WERI-Rb-1 (cell line): ENCODE results near the gene ATAD2B.

Experiments
- DNase-seq: peaks from one replicate; pipeline ENCODE4 v3.0.0-alpha.2; 2020
- H3K27ac ChIP-seq: fragments of 250-450 bp; sonication (Bioruptor Pico); 2 replicates; pipeline ENCODE4 v1.5.1; 2020; ENCODE audit warnings: mild to moderate bottlenecking, moderate library complexity
- H3K27me3 ChIP-seq: fragments of 250-450 bp; sonication (Bioruptor Pico); 2 replicates; pipeline ENCODE4 v1.5.1; 2021; ENCODE audit warnings: mild to moderate bottlenecking, low read depth, moderate library complexity; ENCODE audit not compliant: insufficient read depth, severe bottlenecking
- H3K36me3 ChIP-seq: fragments of 250-450 bp; sonication (Bioruptor Pico); 2 replicates; pipeline ENCODE4 v1.5.1; 2020; ENCODE audit warnings: mild to moderate bottlenecking, moderate library complexity
- H3K4me3 ChIP-seq: 2 replicates; pipeline ENCODE4 v1.5.1; 2011; ENCODE audit warnings: low read depth, mild to moderate bottlenecking, control low read depth, low read length
- H3K9me3 ChIP-seq: fragments of 250-450 bp; sonication (Bioruptor Pico); 2 replicates; pipeline ENCODE4 v1.5.1; 2021; ENCODE audit warnings: mild to moderate bottlenecking, moderate library complexity; ENCODE audit not compliant: severe bottlenecking
- CTCF ChIP-seq: IDR thresholded peaks from 2 replicates; pipeline ENCODE4 v1.5.1; 2011; ENCODE audit warnings: low read depth, mild to moderate bottlenecking, control low read depth, inconsistent platforms, low read length

The ATAD2B gene

GRCh38 chr2:23722255-23722654, 204.7 kb downstream of the ATAD2B start:
- no peak overlapping the region for H3K27ac ChIP-seq
- H3K9me3 ChIP-seq = peaks cover 10% of the 10 kb centered on the region
- no peak for TF ChIP-seq CTCF
- no peak overlapping the region for H3K4me3 ChIP-seq
- no peak for DNase-seq
- no peaks in the 10 kb centered on the region for H3K27me3 ChIP-seq
- H3K36me3 ChIP-seq = no peaks in the 10 kb centered on the region; the same call in 1 of the 2 replicates

GRCh38 chr2:23721454-23721826, 205.5 kb downstream of the ATAD2B start:
- no peaks in the 10 kb centered on the region; the same call in 1 of the 2 replicates for H3K36me3 ChIP-seq
- H3K9me3 ChIP-seq = peaks cover 10% of the 10 kb centered on the region
- no peak overlapping the region for H3K27ac ChIP-seq
- TF ChIP-seq CTCF = no peak
- H3K27me3 ChIP-seq = no peaks in the 10 kb centered on the region
- DNase-seq = no peak
- no peak overlapping the region for H3K4me3 ChIP-seq

- no peak for TF ChIP-seq CTCF
- Histone ChIP-seq H3K9me3 (peaks cover 10% of the 10 kb centered on the region), H3K4me3 (no peak overlapping the region), H3K27me3 (no peaks in the 10 kb centered on the region), H3K27ac (no peak overlapping the region), H3K36me3 (no peaks in the 10 kb centered on the region; the same call in none of the 2 replicates)
- DNase-seq = no peak
Observed at GRCh38 chr2:23720705-23721453, 206.0 kb downstream of the ATAD2B start.

- Histone ChIP-seq H3K27me3 (no peaks in the 10 kb centered on the region), H3K27ac (no peak overlapping the region), H3K36me3 (no peaks in the 10 kb centered on the region; the same call in 1 of the 2 replicates), H3K4me3 (no peak overlapping the region), H3K9me3 (peaks cover 10% of the 10 kb centered on the region)
- no peak for TF ChIP-seq CTCF
- no peak for DNase-seq
Observed at GRCh38 chr2:23719716-23720115, 207.2 kb downstream of the ATAD2B start.

- DNase-seq = no peak
- Histone ChIP-seq H3K27ac (no peak overlapping the region), H3K27me3 (no peaks in the 10 kb centered on the region), H3K36me3 (no peaks in the 10 kb centered on the region; the same call in 1 of the 2 replicates), H3K4me3 (no peak overlapping the region), H3K9me3 (peaks cover 10% of the 10 kb centered on the region)
- TF ChIP-seq CTCF = no peak
Observed at GRCh38 chr2:23718931-23719700, 207.8 kb downstream of the ATAD2B start.
